K562 (cell line): ENCODE measurements around the gene HOXA1. TPM values are rescaled to one million over a fixed set of nuclear protein-coding genes. Genes with fewer than 3 reads are reported as not detected.

ENCODE experiments used
- ATAC-seq: fragments of 200-7000 bp; cut with Tn5 transposase; 3 replicates; pipeline ENCODE4 v1.9.1; 2020; ENCODE audit warnings: moderate library complexity
- BruUV-seq: library from RNA; stranded (reverse); fragments of 400-500 nt; replicated peaks from 2 replicates; lab custom pipeline; 2021; lab: Mats Ljungman, UMichigan
- CTCF ChIA-PET: fragments of 300-600 bp; formaldehyde crosslinking; extraction: SDS; loops from one replicate; lab custom pipeline; 2021; ENCODE audit warnings: low intra/inter-chr PET ratio; lab: Yijun Ruan, JAX
- POLR2A ChIA-PET: fragments of 300-600, 350-650 bp; sonication (Branson Sonifier 250); formaldehyde crosslinking; extraction: SDS; loops from one replicate; lab custom pipeline; 2021; ENCODE audit warnings: antibody characterized with exemption, inconsistent platforms; lab: Yijun Ruan, JAX
- DNase-seq, 4 experiments: peaks; one replicate each; pipeline versions ENCODE4 v3.0.0 to v3.0.0-alpha.2; 2011 to 2018; ENCODE audit warnings: low spot score in 3 of 4, mixed read lengths in 3 of 4; ENCODE audit errors: extremely low read depth in 1 of 4
- FAIRE-seq: peaks from 2 replicates; lab custom pipeline; 2011; peaks lifted over from hg19 to GRCh38; lab: Jason Lieb, UNC
- H2AFZ ChIP-seq: 2 replicates; pipeline ENCODE4 v1.6.0; 2011; ENCODE audit warnings: low read depth, low read length, control low read depth, inconsistent platforms
- H3K27ac ChIP-seq: fragments of 200-600 bp; 3 replicates; pipeline ENCODE4 v1.8.0; 2011; ENCODE audit warnings: low read depth, mild to moderate bottlenecking, control low read depth, inconsistent platforms, low read length, moderate library complexity, mixed read lengths; ENCODE audit errors: extremely low read depth
- H3K27me3 ChIP-seq, 2 experiments: fragments of 300-600 bp in 1 of 2; 2 replicates in 1 of 2; 3 replicates in 1 of 2; pipeline versions ENCODE4 v1.6.0 to v1.8.0; 2011; ENCODE audit warnings: inconsistent platforms in 2 of 2, low read length in 2 of 2, mild to moderate bottlenecking in 1 of 2, mixed read lengths in 1 of 2, moderate library complexity in 1 of 2; ENCODE audit not compliant: control insufficient read depth in 2 of 2, insufficient read depth in 2 of 2
- H3K36me3 ChIP-seq: fragments of 300-600 bp; 3 replicates; pipeline ENCODE4 v1.8.0; 2011; ENCODE audit warnings: mild to moderate bottlenecking, low read length, inconsistent platforms; ENCODE audit not compliant: control insufficient read depth, insufficient read depth
- H3K4me1 ChIP-seq, 2 experiments: fragments of 200-600 bp in 1 of 2; replicated peaks in 1 of 2; 2 replicates in 1 of 2; 3 replicates in 1 of 2; pipeline versions ENCODE4 v1.5.1 to v1.8.0; 2011; ENCODE audit warnings: inconsistent platforms in 2 of 2, low read length in 2 of 2, mild to moderate bottlenecking in 1 of 2, mixed read lengths in 1 of 2, moderate library complexity in 1 of 2; ENCODE audit not compliant: control insufficient read depth in 2 of 2, insufficient read depth in 2 of 2
- H3K4me2 ChIP-seq: 2 replicates; pipeline ENCODE4 v1.6.1; 2011; ENCODE audit warnings: low read length, control low read depth, inconsistent platforms, mixed read lengths; ENCODE audit not compliant: insufficient read depth
- H3K4me3 ChIP-seq: fragments of 200-600 bp; sonication (generic), shearing (Covaris generic); 2 replicates; pipeline ENCODE4 v1.5.1; 2016; ENCODE audit warnings: control low read depth, inconsistent platforms
- H3K79me2 ChIP-seq: fragments of 200-600 bp; 3 replicates; pipeline ENCODE4 v1.8.0; 2011; ENCODE audit warnings: low read length, inconsistent platforms; ENCODE audit not compliant: control insufficient read depth, insufficient read depth
- H3K9ac ChIP-seq, 2 experiments: 2 replicates each; pipeline versions ENCODE4 v1.6.0 to v1.6.1; 2011; ENCODE audit warnings: low read depth in 2 of 2, low read length in 2 of 2, control low read depth in 1 of 2, inconsistent platforms in 1 of 2, mild to moderate bottlenecking in 1 of 2, mixed read lengths in 1 of 2; ENCODE audit not compliant: insufficient read depth in 1 of 2
- H3K9me1 ChIP-seq: one replicate; pipeline ENCODE4 v1.6.0; 2011; ENCODE audit warnings: inconsistent platforms, mild to moderate bottlenecking, low read length, moderate library complexity; ENCODE audit not compliant: control insufficient read depth, insufficient read depth
- H3K9me3 ChIP-seq: replicated peaks from 2 replicates; pipeline ENCODE4 v1.5.1; 2011; ENCODE audit warnings: low read depth, low read length, inconsistent platforms; ENCODE audit not compliant: control insufficient read depth, insufficient read depth
- H4K20me1 ChIP-seq: replicated peaks from 2 replicates; pipeline ENCODE4 v1.6.1; 2011; ENCODE audit warnings: low read length, inconsistent platforms, mixed read lengths; ENCODE audit not compliant: control insufficient read depth, insufficient read depth
- E2F5 ChIP-seq: sonication (generic); formaldehyde crosslinking; IDR thresholded peaks from 2 replicates; pipeline ENCODE4 v1.8.0; 2022; ENCODE audit warnings: mild to moderate bottlenecking, missing genetic modification reagents
- ETS2 ChIP-seq: IDR thresholded peaks from 2 replicates; pipeline ENCODE4 v1.6.1; 2016; ENCODE audit warnings: borderline replicate concordance, missing genetic modification characterization, mild to moderate bottlenecking, moderate library complexity, missing compliant biosample characterization; ENCODE audit not compliant: poor library complexity, severe bottlenecking
- FOXM1 ChIP-seq, 2 experiments: fragments of 450-650 bp in 1 of 2; sonication (generic) in 1 of 2; formaldehyde crosslinking in 1 of 2; IDR thresholded peaks; 2 replicates each; pipeline versions ENCODE4 v1.6.1 to v1.9.0; 2017 to 2022; ENCODE audit warnings: low read depth in 2 of 2, mild to moderate bottlenecking in 2 of 2, missing genetic modification reagents in 1 of 2, moderate library complexity in 1 of 2
- FOXO4 ChIP-seq: fragments of 450-650 bp; formaldehyde crosslinking; IDR thresholded peaks from 2 replicates; pipeline ENCODE4 v1.4.0; 2020; ENCODE audit warnings: mild to moderate bottlenecking, moderate library complexity
- ILK ChIP-seq: fragments of 450-650 bp; IDR thresholded peaks from 2 replicates; pipeline ENCODE4 v1.6.1; 2016; ENCODE audit warnings: missing genetic modification characterization, low read depth, mild to moderate bottlenecking, missing compliant biosample characterization, moderate library complexity, borderline replicate concordance
- KDM1A ChIP-seq, 2 experiments: fragments of 450-650 bp; IDR thresholded peaks; 2 replicates each; pipeline ENCODE4 v1.6.1; 2016; ENCODE audit warnings: mild to moderate bottlenecking in 2 of 2
- NR3C1 ChIP-seq: sonication (generic); formaldehyde crosslinking; IDR thresholded peaks from 2 replicates; pipeline ENCODE4 v1.8.1; 2022; ENCODE audit warnings: missing genetic modification reagents
- RBFOX2 ChIP-seq: fragments of 200-400 bp; formaldehyde crosslinking; IDR thresholded peaks from 2 replicates; pipeline ENCODE4 v1.6.1; 2017; ENCODE audit warnings: low read depth, mild to moderate bottlenecking, low read length, moderate library complexity
- SAFB ChIP-seq: fragments of 200-400 bp; formaldehyde crosslinking; IDR thresholded peaks from 2 replicates; pipeline ENCODE4 v1.6.1; 2017; ENCODE audit warnings: low read depth, low read length, borderline replicate concordance
- SIX5 ChIP-seq, 2 experiments: IDR thresholded peaks; 2 replicates each; pipeline ENCODE4 v1.6.1; 2011; ENCODE audit warnings: low read length in 2 of 2, borderline replicate concordance in 1 of 2, low read depth in 1 of 2, mild to moderate bottlenecking in 1 of 2, moderate library complexity in 1 of 2; ENCODE audit not compliant: insufficient read depth in 1 of 2
- SMAD2 ChIP-seq: fragments of 150-350 bp; IDR thresholded peaks from 2 replicates; pipeline ENCODE4 v1.6.1; 2014; ENCODE audit warnings: low read depth, mild to moderate bottlenecking, low read length
- ZBTB49 ChIP-seq: sonication (generic); formaldehyde crosslinking; IDR thresholded peaks from 2 replicates; pipeline ENCODE4 v1.8.0; 2022; ENCODE audit warnings: missing genetic modification reagents, mild to moderate bottlenecking, borderline replicate concordance
- ZNF253 ChIP-seq: fragments of 250-450 bp; sonication (Bioruptor Pico); conservative IDR thresholded peaks from 2 replicates; pipeline ENCODE4 v1.6.1; 2021; ENCODE audit warnings: mild to moderate bottlenecking
- WGBS: fragments of 100-300 bp; shearing (Covaris generic); methylation state at CpG from one replicate; pipeline ENCODE4 v1.1.6; 2016; ENCODE audit warnings: low coverage, mixed read lengths; ENCODE audit not compliant: insufficient coverage; ENCODE audit errors: missing lambda C conversion rate; 5-methylcytosine and 5-hydroxymethylcytosine counted together
- in situ Hi-C: fragments of 300-500 bp; cut with MboI; formaldehyde crosslinking; loops from 4 replicates; pipeline ENCODE4 v1.15.0; 2018; ENCODE audit warnings: inconsistent platforms, mixed read lengths
- intact Hi-C: fragments of 100-400 bp; cut with micrococcal nuclease; formaldehyde crosslinking; loops from 2 replicates; pipeline ENCODE4 v1.14.2; 2022
- polyA plus RNA-seq, 8 experiments: library from polyadenylated mRNA; depleted of rRNA in 4 of 8; stranded (reverse) in 5 of 8; unstranded in 3 of 8; fragments of >200 nt; fragmentation: Nextera tagmentation in 2 of 8; fragmentation: Illumina TruSeq in 1 of 8; extraction: Ambion mirVana in 2 of 8; extraction: Trizol in 1 of 8; gene quantifications; 2 replicates each; pipeline versions ENCODE4 v1.2.1 to v1.2.3, GENCODE V29; 2011 to 2014; ENCODE audit warnings: inconsistent platforms in 1 of 8, missing spikeins in 1 of 8
- total RNA-seq, 7 experiments: library from RNA; depleted of rRNA in 6 of 7; stranded (reverse); fragments of >200 nt in 6 of 7; fragmentation: Illumina TruSeq in 2 of 7; extraction: Trizol in 2 of 7; gene quantifications; 2 replicates each; pipeline versions ENCODE4 v1.2.1 to v1.2.3, GENCODE V29; 2011 to 2021; ENCODE audit warnings: low replicate concordance in 1 of 7

HOXA1 gene
- total and polyA plus RNA-seq, 9 of the 15 experiments (the other 6 are each of a cell fraction or from before 2014, with no cell fraction given): 0.03 to 0.63 (median 0.09) TPM; not detected in 4

- BruUV-seq: no TSS peak
- Histone ChIP-seq H3K9ac (no peak overlapping the region), H3K27ac (no peak overlapping the region), H4K20me1 (no peaks in the 10 kb centered on the region; the same call in 1 of the 2 replicates), H3K36me3 (no peaks in the 10 kb centered on the region), H3K27me3 (peaks cover 46 to 71% of the 10 kb centered on the region in 2 experiments), H3K4me1 (peaks cover 0 to 11% of the 10 kb centered on the region in 2 experiments; a peak in 2 of 5 replicates), H3K4me3 (no peak overlapping the region), H3K4me2 (no peak overlapping the region), H3K79me2 (no peaks in the 10 kb centered on the region)
- POLR2A ChIA-PET: no interaction called here
- FAIRE-seq (no peak), DNase-seq (no peak), ATAC-seq (no peak)
- CTCF ChIA-PET: no interaction called here
- intact Hi-C loops: no loop called here
- WGBS: 10% methylated on average over 3 of the region's 3 CpGs
- no peak for TF ChIP-seq NR3C1 (CRISPR knock-in tag)
- no peak for TF ChIP-seq SMAD2
- TF ChIP-seq E2F5: no peak
- TF ChIP-seq ZBTB49 (CRISPR knock-in tag): no peak
- no peak for TF ChIP-seq ETS2 (tag)
- no peak for TF ChIP-seq SIX5 (IDR thresholded peaks at IDR 0.05; ENCODE audit: borderline replicate concordance in 1 of 2, insufficient read depth in 1 of 2, low read depth in 1 of 2, low read length in 2 of 2)
- no peak for TF ChIP-seq ZNF253
- no peak for TF ChIP-seq ILK (tag)
- no peak for TF ChIP-seq KDM1A (IDR thresholded peaks at IDR 0.05)
- no peak for TF ChIP-seq RBFOX2
- TF ChIP-seq FOXO4 (CRISPR knock-in tag): no peak
- no peak for TF ChIP-seq FOXM1 (IDR thresholded peaks at IDR 0.05; ENCODE audit: low read depth)
- no peak for TF ChIP-seq FOXM1 (CRISPR knock-in tag; IDR thresholded peaks at IDR 0.05; ENCODE audit: low read depth)
- no peak for TF ChIP-seq SAFB
- TF ChIP-seq, all 486 proteins: peak for 0
- Histone ChIP-seq H3K9me3 (no peaks in the 10 kb centered on the region), H2AFZ (no peak overlapping the region), H3K9me1 (no peaks in the 10 kb centered on the region)
- in situ Hi-C loops: no loop called here
Observed at GRCh38 chr7:27118580-27118979, 22.8 kb upstream of the HOXA1 start.
